H1 (cell line): ENCODE data around the gene DHX38. TPM values are rescaled to one million over a fixed set of nuclear protein-coding genes. Genes with fewer than 3 reads are reported as not detected.

Experiments used
- CBX8 ChIP-seq: fragments of 300-800, 300-1000 bp; sonication (generic); IDR thresholded peaks from 2 replicates; pipeline ENCODE4 v1.7.1; 2016; ENCODE audit warnings: low read depth, low read length, borderline replicate concordance
- CEBPB ChIP-seq: IDR thresholded peaks from 2 replicates; pipeline ENCODE4 v1.6.1; 2012; ENCODE audit warnings: low read depth, low read length
- CHD7 ChIP-seq: fragments of 300-600 bp; sonication (generic); IDR thresholded peaks from 2 replicates; pipeline ENCODE4 v1.7.1; 2012; ENCODE audit warnings: low read length, moderate library complexity, mild to moderate bottlenecking, inconsistent platforms; ENCODE audit not compliant: insufficient replicate concordance
- KDM1A ChIP-seq: fragments of 200-600, 300-600 bp; sonication (generic); IDR thresholded peaks from 2 replicates; pipeline ENCODE4 v1.7.1; 2016; ENCODE audit warnings: mild to moderate bottlenecking, low read length, borderline replicate concordance
- PHF8 ChIP-seq: fragments of 200-600 bp; sonication (generic); conservative IDR thresholded peaks from 2 replicates; pipeline ENCODE4 v1.7.1; 2012; ENCODE audit warnings: low read depth, mild to moderate bottlenecking, inconsistent platforms, low read length, moderate library complexity
- RFX5 ChIP-seq: IDR thresholded peaks from 2 replicates; pipeline ENCODE4 v1.6.1; 2011; ENCODE audit warnings: low read depth, low read length, improper control_type of control experiment, borderline replicate concordance
- RXRA ChIP-seq: IDR thresholded peaks from 2 replicates; pipeline ENCODE4 v1.6.1; 2011; ENCODE audit warnings: low read depth, mild to moderate bottlenecking, low read length, moderate library complexity; ENCODE audit not compliant: insufficient read depth
- SP2 ChIP-seq: IDR thresholded peaks from 2 replicates; pipeline ENCODE4 v1.6.1; 2012; ENCODE audit warnings: mild to moderate bottlenecking, low read length, inconsistent platforms
- USF2 ChIP-seq: IDR thresholded peaks from 2 replicates; pipeline ENCODE4 v1.6.1; 2011; ENCODE audit warnings: low read length, improper control_type of control experiment
- polyA plus RNA-seq, 7 experiments: library from polyadenylated mRNA; depleted of rRNA in 3 of 7; stranded (reverse) in 5 of 7; unstranded in 2 of 7; fragments of >200 nt in 5 of 7; fragments of 200-250 nt in 2 of 7; gene quantifications; 1 replicate in 5 of 7; 2 replicates in 1 of 7; 4 replicates in 1 of 7; pipeline versions ENCODE4 v1.2.1 to v1.2.3, GENCODE V29; 2011 to 2013; ENCODE audit warnings: missing spikeins in 2 of 7, mixed read lengths in 2 of 7
- total RNA-seq: library from RNA; stranded (reverse); fragmentation: NEBNext Ultra II Directional; extraction: Animal tissue kit (Norgen Biotek cat#: 25700); gene quantifications from 2 replicates; pipeline ENCODE4 v1.2.1, GENCODE V29; 2021

Gene DHX38
- total and polyA plus RNA-seq, 2 of the 8 experiments (the other 6 are each of a cell fraction or from before 2014, with no cell fraction given), result 27.3 to 53.5 TPM

DNA sequence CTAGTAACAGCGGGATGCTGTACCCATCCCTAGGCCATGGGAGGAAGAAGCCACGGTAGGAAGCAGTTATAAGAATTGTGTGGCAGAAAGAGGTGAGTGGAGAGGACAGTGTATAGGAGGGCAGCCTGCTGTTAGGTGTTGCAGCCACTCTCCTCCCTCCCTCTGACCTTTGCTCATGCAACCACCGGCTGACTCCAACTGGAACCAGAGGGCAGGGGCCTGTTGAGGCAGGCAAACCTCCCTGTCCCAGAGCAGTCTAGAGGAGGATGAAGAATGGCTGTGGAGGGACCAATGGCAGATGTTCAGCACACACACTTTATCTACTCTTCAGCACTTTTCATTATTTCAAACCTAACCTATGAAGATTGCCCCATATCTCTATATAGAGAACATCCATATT is 2.4 kb upstream of the DHX38 start (continued):
- TF ChIP-seq PHF8 (no peak), RFX5 (no peak), CHD7 (no peak), CBX8 (no peak), SP2 (no peak), USF2 (no peak), CEBPB (no peak), KDM1A (no peak), RXRA (no peak)
